Activated CD4-positive, alpha-beta T cell treated with anti-CD3 and anti-CD28 coated beads for 36 hours (primary cell): ENCODE results near the gene AGAP2. TPM values are rescaled to one million over a fixed set of nuclear protein-coding genes. Genes with fewer than 3 reads are reported as not detected.

Source experiments
- ATAC-seq: fragments of 200-7000 bp; cut with Tn5 transposase; one replicate; pipeline ENCODE4 v1.10.0; 2021; ENCODE audit warnings: mild to moderate bottlenecking, moderate library complexity
- CTCF ChIA-PET: fragments of 350-600 bp; sonication (Branson Sonifier 250); formaldehyde crosslinking; loops from one replicate; lab custom pipeline; 2021; ENCODE audit warnings: antibody characterized with exemption; lab: Charles Lee
- POLR2A ChIA-PET: fragments of 350-600 bp; sonication (Branson Sonifier 250); formaldehyde crosslinking; loops from one replicate; lab custom pipeline; 2021; ENCODE audit warnings: antibody characterized with exemption, inconsistent platforms; lab: Charles Lee
- DNase-seq: peaks from one replicate; pipeline ENCODE4 v3.0.0-alpha.2; 2020
- H3K27ac Mint-ChIP-seq: one replicate; pipeline ENCODE4 v1.8.0; 2021; ENCODE audit warnings: mixed read lengths
- H3K27me3 Mint-ChIP-seq: one replicate; pipeline ENCODE4 v1.8.0; 2021; ENCODE audit warnings: mixed read lengths
- H3K36me3 Mint-ChIP-seq: one replicate; pipeline ENCODE4 v1.8.0; 2021; ENCODE audit warnings: low read depth, mixed read lengths
- H3K4me1 Mint-ChIP-seq: one replicate; pipeline ENCODE4 v1.8.0; 2021; ENCODE audit warnings: mixed read lengths
- H3K4me3 Mint-ChIP-seq: one replicate; pipeline ENCODE4 v1.8.0; 2021; ENCODE audit warnings: mild to moderate bottlenecking, moderate library complexity, mixed read lengths
- H3K9me3 Mint-ChIP-seq: one replicate; pipeline ENCODE4 v1.8.0; 2021; ENCODE audit warnings: low read depth, mixed read lengths
- intact Hi-C, 2 experiments: fragments of 100-400 bp; cut with DNase I in 1 of 2; cut with micrococcal nuclease in 1 of 2; formaldehyde crosslinking; loops; one replicate each; pipeline versions ENCODE4 v1.14.2 to v1.15.1; 2022 to 2024; cut with DNase I, micrococcal nuclease
- total RNA-seq, 2 experiments: library from RNA; stranded (reverse); gene quantifications; one replicate each; pipeline ENCODE4 v1.2.3, GENCODE V29; 2021

The AGAP2 gene
- total RNA-seq, 2 experiments from 2014 or later, result 28.0 to 46.9 TPM

GRCh38 chr12:57755194-57755453 lies 16.6 kb upstream of the AGAP2 start:
- ChIA-PET CTCF (interaction anchor here (2.8 kb wide), 1 partner anchor 12 kb away, joined by 54 read pairs; the partner anchor contains the start of gene CYP27B1), POLR2A (no interaction called here)
- DNase-seq (no peak), ATAC-seq (no peak)
- Mint-ChIP-seq H3K36me3 (peaks cover 31% of the 10 kb centered on the region), H3K27ac (no peak overlapping the region), H3K4me3 (peak overlapping the region; percentile 79), H3K9me3 (no peaks in the 10 kb centered on the region), H3K4me1 (peaks cover 63% of the 10 kb centered on the region), H3K27me3 (no peaks in the 10 kb centered on the region)
- intact Hi-C loops, result loop anchor here in 1 of 2 experiments (1.0 to 10.0 kb wide), 3 partner anchors 27 to 1120 kb away; partner anchors contain the start of genes BAZ2A, CTDSP2 and TSFM

- Mint-ChIP-seq H3K4me1 (peaks cover 59% of the 10 kb centered on the region), H3K9me3 (no peaks in the 10 kb centered on the region), H3K27me3 (no peaks in the 10 kb centered on the region), H3K36me3 (peaks cover 32% of the 10 kb centered on the region), H3K27ac (peak within 1 kb of the TSS; percentile 72), H3K4me3 (peak within 1 kb of the TSS; percentile 79)
- ChIA-PET POLR2A (no interaction called here), CTCF (interaction anchor here (0.7 to 2.8 kb wide), 5 partner anchors 10 to 88 kb away, joined by 3 to 54 read pairs (median 3); partner anchors contain the start of genes CYP27B1 and TSPAN31)
- DNase-seq, result peak; percentile 92
- ATAC-seq, result peak; percentile 62
- intact Hi-C loops, result loop anchor here (1.0 to 10.0 kb wide), 6 partner anchors 28 to 1827 kb away; partner anchors contain the start of genes CTDSP2 (in 2 of the 2), BAZ2A (in 1 of the 2), DDIT3 (in 1 of the 2) and MBD6 (in 1 of the 2)
Observed at GRCh38 chr12:57754411-57755193, 16.1 kb upstream of the AGAP2 start, which contains the start of gene MARCHF9. Gene MARCHF9, plus strand, starts transcription at chr12:57755103. Its CDS starts 426 bp downstream, at chr12:57755529.

- H3K36me3 Mint-ChIP-seq, result peaks cover 38% of the 10 kb centered on the region
- no peaks in the 10 kb centered on the region for H3K9me3 Mint-ChIP-seq
- H3K27ac Mint-ChIP-seq, result peak overlapping the region; percentile 40
- ChIA-PET CTCF (interaction anchor here (0.7 to 1.2 kb wide), 4 partner anchors 9 to 89 kb away, joined by 3 read pairs; partner anchors contain the start of gene TSPAN31), POLR2A (no interaction called here)
- intact Hi-C loops, result loop anchor here (2.0 to 10.0 kb wide), 6 partner anchors 59 to 1827 kb away; partner anchors contain the start of genes BAZ2A (in 1 of the 2), CTDSP2 (in 1 of the 2), DDIT3 (in 1 of the 2) and MBD6 (in 1 of the 2)
- no peaks in the 10 kb centered on the region for H3K27me3 Mint-ChIP-seq
- H3K4me3 Mint-ChIP-seq, result peak overlapping the region; percentile 79
- ATAC-seq (no peak), DNase-seq (no peak)
- peaks cover 57% of the 10 kb centered on the region for H3K4me1 Mint-ChIP-seq
Observed at GRCh38 chr12:57753756-57754337, 15.3 kb upstream of the AGAP2 start.

GRCh38 chr12:57752668-57753000 lies 14.1 kb upstream of the AGAP2 start:
- H3K36me3 Mint-ChIP-seq, result peaks cover 43% of the 10 kb centered on the region
- H3K4me1 Mint-ChIP-seq, result peaks cover 57% of the 10 kb centered on the region
- intact Hi-C loops, result loop anchor here (1.0 to 10.0 kb wide), 9 partner anchors 8 to 1825 kb away; partner anchors contain the start of genes EEF1AKMT3 (in 2 of the 2), MBD6 (in 2 of the 2), METTL1 (in 2 of the 2) and BAZ2A (in 1 of the 2)
- DNase-seq (no peak), ATAC-seq (no peak)
- H3K27ac Mint-ChIP-seq, result peak overlapping the region; percentile 99
- ChIA-PET CTCF (interaction anchor here (0.6 to 0.7 kb wide), 2 partner anchors 11 to 277 kb away, joined by 3 read pairs; no protein-coding TSS in a partner anchor), POLR2A (interaction anchor here (1.2 kb wide), 1 partner anchor 20 kb away, joined by 3 read pairs; the partner anchor contains the start of genes EEF1AKMT3 and METTL1)
- H3K4me3 Mint-ChIP-seq, result peak overlapping the region; percentile 100
- H3K27me3 Mint-ChIP-seq, result no peaks in the 10 kb centered on the region
- no peaks in the 10 kb centered on the region for H3K9me3 Mint-ChIP-seq

- POLR2A ChIA-PET, result interaction anchor here (0.7 to 1.2 kb wide), 3 partner anchors 20 to 273 kb away, joined by 3 read pairs; partner anchors contain the start of genes DTX3, EEF1AKMT3 and METTL1
- CTCF ChIA-PET, result interaction anchor here (0.6 to 0.7 kb wide), 3 partner anchors 11 to 277 kb away, joined by 3 read pairs; partner anchors contain the start of gene TSFM
- H3K4me1 Mint-ChIP-seq, result peaks cover 56% of the 10 kb centered on the region
- H3K9me3 Mint-ChIP-seq, result no peaks in the 10 kb centered on the region
- peaks cover 46% of the 10 kb centered on the region for H3K36me3 Mint-ChIP-seq
- no peaks in the 10 kb centered on the region for H3K27me3 Mint-ChIP-seq
- intact Hi-C loops, result loop anchor here (1.0 to 10.0 kb wide), 9 partner anchors 8 to 1825 kb away; partner anchors contain the start of genes EEF1AKMT3 (in 2 of the 2), MBD6 (in 2 of the 2), METTL1 (in 2 of the 2) and BAZ2A (in 1 of the 2)
- ATAC-seq, result peak; percentile 77
- DNase-seq, result peak; percentile 99
- H3K27ac Mint-ChIP-seq, result peak within 1 kb of the TSS; percentile 99
- H3K4me3 Mint-ChIP-seq, result peak within 1 kb of the TSS; percentile 100
Observed at GRCh38 chr12:57751788-57752667, 13.5 kb upstream of the AGAP2 start, which contains the start of gene CDK4. Gene CDK4, minus strand, starts transcription at chr12:57752310. Its CDS starts 593 bp downstream, at chr12:57751717.

GRCh38 chr12:57751432-57751787 lies 12.9 kb upstream of the AGAP2 start:
- intact Hi-C loops, result loop anchor here (5.0 to 10.0 kb wide), 4 partner anchors 96 to 1824 kb away; partner anchors contain the start of genes BAZ2A (in 1 of the 2), CTDSP2 (in 1 of the 2), DDIT3 (in 1 of the 2) and MBD6 (in 1 of the 2)
- ATAC-seq, result no peak
- Mint-ChIP-seq H3K27me3 (no peaks in the 10 kb centered on the region), H3K4me1 (peaks cover 51% of the 10 kb centered on the region), H3K36me3 (peaks cover 46% of the 10 kb centered on the region), H3K4me3 (peak overlapping the region; percentile 100), H3K27ac (peak overlapping the region; percentile 99), H3K9me3 (no peaks in the 10 kb centered on the region)
- ChIA-PET POLR2A (interaction anchor here (1.2 kb wide), 1 partner anchor 21 kb away, joined by 3 read pairs; the partner anchor contains the start of genes EEF1AKMT3 and METTL1), CTCF (no interaction called here)
- DNase-seq, result no peak

GRCh38 chr12:57750561-57751431 lies 12.3 kb upstream of the AGAP2 start:
- peaks cover 53% of the 10 kb centered on the region for H3K4me1 Mint-ChIP-seq

GRCh38 chr12:57749061-57749460 lies 10.5 kb upstream of the AGAP2 start:
- Mint-ChIP-seq H3K27me3 (no peaks in the 10 kb centered on the region), H3K4me1 (peaks cover 60% of the 10 kb centered on the region), H3K9me3 (no peaks in the 10 kb centered on the region), H3K4me3 (no peak overlapping the region), H3K27ac (no peak overlapping the region), H3K36me3 (peaks cover 61% of the 10 kb centered on the region)
- intact Hi-C loops, result no loop called here
- DNase-seq, result no peak
- POLR2A ChIA-PET, result interaction anchor here (1.1 kb wide), 1 partner anchor 17 kb away, joined by 3 read pairs; no protein-coding TSS in a partner anchor
- ATAC-seq, result no peak
- CTCF ChIA-PET, result interaction anchor here (1.2 kb wide), 1 partner anchor 11 kb away, joined by 4 read pairs; no protein-coding TSS in a partner anchor

More at GRCh38 chr12:57750561-57751431, 12.3 kb upstream of the AGAP2 start:
- H3K36me3 Mint-ChIP-seq, result peaks cover 51% of the 10 kb centered on the region
- ATAC-seq, result no peak
- DNase-seq, result no peak
- H3K4me3 Mint-ChIP-seq, result peak overlapping the region; percentile 100
- CTCF ChIA-PET, result interaction anchor here (1.0 to 1.3 kb wide), 2 partner anchors 9 to 14 kb away, joined by 3 to 6 read pairs; no protein-coding TSS in a partner anchor
- H3K9me3 Mint-ChIP-seq, result no peaks in the 10 kb centered on the region
- H3K27ac Mint-ChIP-seq, result peak overlapping the region; percentile 99
- intact Hi-C loops, result loop anchor here (5.0 to 10.0 kb wide), 4 partner anchors 97 to 1823 kb away; partner anchors contain the start of genes BAZ2A (in 1 of the 2), CTDSP2 (in 1 of the 2), DDIT3 (in 1 of the 2) and MBD6 (in 1 of the 2)
- POLR2A ChIA-PET, result interaction anchor here (0.5 kb wide), 1 partner anchor 10 kb away, joined by 3 read pairs; no protein-coding TSS in a partner anchor
- H3K27me3 Mint-ChIP-seq, result no peaks in the 10 kb centered on the region

- H3K36me3 Mint-ChIP-seq, result peaks cover 50% of the 10 kb centered on the region
Observed at GRCh38 chr12:57746025-57746424, 7.5 kb upstream of the AGAP2 start.

More at GRCh38 chr12:57746025-57746424, 7.5 kb upstream of the AGAP2 start:
- peak overlapping the region; percentile 94 for H3K4me3 Mint-ChIP-seq
- H3K27ac Mint-ChIP-seq, result peak overlapping the region; percentile 98
- DNase-seq, result no peak
- ChIA-PET POLR2A (no interaction called here), CTCF (interaction anchor here (2.3 kb wide), 1 partner anchor 35 kb away, joined by 7 read pairs; no protein-coding TSS in a partner anchor)
- ATAC-seq, result no peak
- H3K27me3 Mint-ChIP-seq, result no peaks in the 10 kb centered on the region
- intact Hi-C loops, result no loop called here
- H3K4me1 Mint-ChIP-seq, result peaks cover 48% of the 10 kb centered on the region
- H3K9me3 Mint-ChIP-seq, result no peaks in the 10 kb centered on the region
